ENCODE measurements around the gene CNRIP1.

- TF ChIP-seq CTCF (IDR thresholded peaks at IDR 0.05 in 8 of 11, conservative IDR thresholded peaks at IDR 0.05 in 3 of 11), result no peak
- TF ChIP-seq POLR2A (IDR thresholded peaks at IDR 0.05), result no peak
- TF ChIP-seq POLR2AphosphoS5 (IDR thresholded peaks at IDR 0.05), result no peak
Observed at GRCh38 chr2:68336192-68336591, 16.4 kb upstream of the CNRIP1 start.

Data from spleen (tissue), 7 donors.